ENCODE results near the gene CEP135. TPM values are rescaled to one million over a fixed set of nuclear protein-coding genes. Genes with fewer than 3 reads are reported as not detected.

CEP135 gene
- 10.4 TPM for polyA plus RNA-seq (2013, experiment 1 of 2)
- polyA plus RNA-seq (2013, experiment 2 of 2) = 10.8 TPM

GRCh38 chr4:55948726-55949481 is at the start of gene CEP135:
TSS of gene CEP135 (plus strand) at chr4:55948945. CDS start at chr4:55952131, 3,186 bp downstream.
- Histone ChIP-seq H2BK12ac (ENCODE audit: low read length) (no peak within 1 kb of the TSS), H3K27ac (replicated peaks; ENCODE audit: low read length) (peak within 1 kb of the TSS; percentile 94), H4K8ac (ENCODE audit: low read depth, low read length) (no peak within 1 kb of the TSS), H3K23ac (ENCODE audit: low read depth, low read length, poor library complexity) (peak within 1 kb of the TSS; percentile 87), H2BK5ac (ENCODE audit: low read length) (peak within 1 kb of the TSS; percentile 96), H3K4me1 (ENCODE audit: control insufficient read depth in 2 of 2, insufficient read depth in 1 of 2, low read depth in 1 of 2, low read length in 2 of 2) (peaks cover 2 to 4% of the 10 kb centered on the region in 2 donors), H3K18ac (ENCODE audit: low read length) (peak within 1 kb of the TSS; percentile 96), H3K79me1 (ENCODE audit: low read depth, low read length) (no peaks in the 10 kb centered on the region), H2AFZ (ENCODE audit: low read length) (peak within 1 kb of the TSS; percentile 97), H4K91ac (ENCODE audit: low read depth, low read length, poor library complexity) (no peak within 1 kb of the TSS), H3K9ac (ENCODE audit: low read depth, low read length, poor library complexity) (peak within 1 kb of the TSS; percentile 89), H3K4me3 (ENCODE audit: low read length in 2 of 2) (peak within 1 kb of the TSS; percentile 66 to 92), H3K4ac (ENCODE audit: low read length) (no peak within 1 kb of the TSS), H3K9me3 (replicated peaks in 1 of 2; ENCODE audit: control insufficient read depth in 2 of 2, insufficient read depth in 1 of 2, low read depth in 1 of 2, low read length in 2 of 2) (peaks cover 0 to 11% of the 10 kb centered on the region in 2 donors), H2AK5ac (ENCODE audit: low read depth, low read length) (no peak within 1 kb of the TSS), H3K4me2 (ENCODE audit: insufficient read depth, low read length, poor library complexity, severe bottlenecking) (peak within 1 kb of the TSS; percentile 61), H3K36me3 (replicated peaks in 1 of 2; ENCODE audit: control insufficient read depth in 2 of 2, insufficient read depth in 2 of 2, low read length in 2 of 2) (peaks cover 1 to 22% of the 10 kb centered on the region in 2 donors), H2BK120ac (ENCODE audit: low read depth, low read length) (no peak within 1 kb of the TSS), H3K27me3 (ENCODE audit: control insufficient read depth in 3 of 3, insufficient read depth in 3 of 3, low read depth in 1 of 3, low read length in 3 of 3) (peaks cover 0 to under 1% (median 0%) of the 10 kb centered on the region in 3 experiments), H3K14ac (ENCODE audit: low read length) (peak within 1 kb of the TSS; percentile 73), H2BK15ac (ENCODE audit: low read length) (no peak within 1 kb of the TSS)
- peak; percentile 94 for DNase-seq (ENCODE audit: low spot score)
- WGBS, 2 donors (ENCODE audit: extremely low coverage in 2 of 2, insufficient read length in 2 of 2, insufficient replicate concordance in 1 of 2) = no CpG with 5 or more reads among the region's 77 CpGs

DNA sequence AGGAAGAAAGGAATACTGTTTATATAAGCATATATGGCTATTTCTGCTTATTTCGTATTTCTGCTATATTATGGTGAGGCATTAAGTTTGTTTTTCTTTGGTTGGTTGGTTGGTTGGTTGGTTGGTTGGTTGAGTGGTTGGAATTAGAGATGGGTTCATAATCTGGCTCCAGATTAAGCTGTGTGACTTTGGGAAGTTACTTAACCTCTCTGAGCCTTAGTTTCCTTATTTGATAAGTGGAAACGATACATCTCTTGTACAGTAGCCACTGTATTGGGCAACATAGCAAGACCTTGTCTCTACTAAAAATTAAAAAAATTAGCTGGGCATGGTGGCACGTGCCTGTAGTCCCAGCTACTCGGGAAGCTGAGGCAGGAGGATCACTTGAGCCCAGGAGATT is 46.1 kb upstream of the CEP135 start:
- H3K4me3 ChIP-seq (ENCODE audit: low read length in 2 of 2) = no peak overlapping the region
- no peak for DNase-seq (ENCODE audit: low spot score)
- H2BK5ac ChIP-seq (ENCODE audit: low read length) = no peak overlapping the region
- WGBS, 2 donors (ENCODE audit: extremely low coverage in 2 of 2, insufficient read length in 2 of 2, insufficient replicate concordance in 1 of 2) = no CpG with 5 or more reads among the region's 4 CpGs
- H3K4me2 ChIP-seq (ENCODE audit: insufficient read depth, low read length, poor library complexity, severe bottlenecking) = no peak overlapping the region
- H3K36me3 ChIP-seq (replicated peaks in 1 of 2; ENCODE audit: control insufficient read depth in 2 of 2, insufficient read depth in 2 of 2, low read length in 2 of 2) = peaks cover 0 to 81% of the 10 kb centered on the region in 2 donors
- H3K9ac ChIP-seq (ENCODE audit: low read depth, low read length, poor library complexity) = no peak overlapping the region
- H2BK12ac ChIP-seq (ENCODE audit: low read length) = no peak overlapping the region
- no peak overlapping the region for H4K91ac ChIP-seq (ENCODE audit: low read depth, low read length, poor library complexity)
- H2AK5ac ChIP-seq (ENCODE audit: low read depth, low read length) = no peak overlapping the region
- H3K4ac ChIP-seq (ENCODE audit: low read length) = no peak overlapping the region
- no peak overlapping the region for H2BK15ac ChIP-seq (ENCODE audit: low read length)
- H2BK120ac ChIP-seq (ENCODE audit: low read depth, low read length) = no peak overlapping the region
- H3K27ac ChIP-seq (replicated peaks; ENCODE audit: low read length) = no peak overlapping the region
- no peaks in the 10 kb centered on the region for H3K9me3 ChIP-seq (replicated peaks in 1 of 2; ENCODE audit: control insufficient read depth in 2 of 2, insufficient read depth in 1 of 2, low read depth in 1 of 2, low read length in 2 of 2)
- no peak overlapping the region for H4K8ac ChIP-seq (ENCODE audit: low read depth, low read length)
- no peaks in the 10 kb centered on the region for H3K79me1 ChIP-seq (ENCODE audit: low read depth, low read length)
- H3K18ac ChIP-seq (ENCODE audit: low read length) = no peak overlapping the region
- no peak overlapping the region for H2AFZ ChIP-seq (ENCODE audit: low read length)
- no peaks in the 10 kb centered on the region for H3K27me3 ChIP-seq (ENCODE audit: control insufficient read depth in 3 of 3, insufficient read depth in 3 of 3, low read depth in 1 of 3, low read length in 3 of 3)
- H3K23ac ChIP-seq (ENCODE audit: low read depth, low read length, poor library complexity) = no peak overlapping the region
- no peak overlapping the region for H3K14ac ChIP-seq (ENCODE audit: low read length)
- no peaks in the 10 kb centered on the region for H3K4me1 ChIP-seq (ENCODE audit: control insufficient read depth in 2 of 2, insufficient read depth in 1 of 2, low read depth in 1 of 2, low read length in 2 of 2)

- Histone ChIP-seq H3K4me1 (ENCODE audit: control insufficient read depth in 2 of 2, insufficient read depth in 1 of 2, low read depth in 1 of 2, low read length in 2 of 2) (no peaks in the 10 kb centered on the region), H2AFZ (ENCODE audit: low read length) (no peak overlapping the region), H2BK12ac (ENCODE audit: low read length) (no peak overlapping the region), H2BK15ac (ENCODE audit: low read length) (no peak overlapping the region), H3K36me3 (replicated peaks in 1 of 2; ENCODE audit: control insufficient read depth in 2 of 2, insufficient read depth in 2 of 2, low read length in 2 of 2) (peaks cover 0 to 72% of the 10 kb centered on the region in 2 donors), H3K4me2 (ENCODE audit: insufficient read depth, low read length, poor library complexity, severe bottlenecking) (no peak overlapping the region), H3K4me3 (ENCODE audit: low read length in 2 of 2) (no peak overlapping the region), H3K9me3 (replicated peaks in 1 of 2; ENCODE audit: control insufficient read depth in 2 of 2, insufficient read depth in 1 of 2, low read depth in 1 of 2, low read length in 2 of 2) (no peaks in the 10 kb centered on the region), H3K4ac (ENCODE audit: low read length) (no peak overlapping the region), H3K9ac (ENCODE audit: low read depth, low read length, poor library complexity) (no peak overlapping the region), H3K23ac (ENCODE audit: low read depth, low read length, poor library complexity) (no peak overlapping the region), H3K27ac (replicated peaks; ENCODE audit: low read length) (no peak overlapping the region), H2BK5ac (ENCODE audit: low read length) (no peak overlapping the region), H2AK5ac (ENCODE audit: low read depth, low read length) (no peak overlapping the region), H3K14ac (ENCODE audit: low read length) (no peak overlapping the region), H3K27me3 (ENCODE audit: control insufficient read depth in 3 of 3, insufficient read depth in 3 of 3, low read depth in 1 of 3, low read length in 3 of 3) (no peaks in the 10 kb centered on the region), H3K18ac (ENCODE audit: low read length) (no peak overlapping the region), H4K91ac (ENCODE audit: low read depth, low read length, poor library complexity) (no peak overlapping the region), H4K8ac (ENCODE audit: low read depth, low read length) (no peak overlapping the region), H2BK120ac (ENCODE audit: low read depth, low read length) (no peak overlapping the region), H3K79me1 (ENCODE audit: low read depth, low read length) (no peaks in the 10 kb centered on the region)
- DNase-seq (ENCODE audit: low spot score) = no peak
Measured at GRCh38 chr4:55903577-55903976, 45.2 kb upstream of the CEP135 start.

DNA sequence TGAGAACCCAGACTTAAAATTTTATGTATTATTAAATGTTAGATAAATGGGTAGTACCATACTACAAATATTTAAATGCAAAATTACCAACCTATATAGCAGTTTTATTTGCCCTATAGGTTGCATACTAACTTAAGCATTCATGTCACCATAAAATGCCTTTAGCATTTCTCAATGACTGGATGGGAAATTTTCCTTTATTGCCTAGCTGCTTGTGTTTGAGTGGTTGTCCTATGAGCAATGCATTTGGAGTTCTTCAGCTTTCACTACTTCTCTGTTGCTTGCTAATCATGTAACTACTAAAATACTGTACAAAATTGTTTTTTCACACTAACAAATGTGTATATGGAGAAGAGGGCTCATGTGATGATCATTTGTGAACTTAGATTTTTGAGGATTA is 44.2 kb upstream of the CEP135 start:
- H4K8ac ChIP-seq (ENCODE audit: low read depth, low read length) = no peak overlapping the region
- H4K91ac ChIP-seq (ENCODE audit: low read depth, low read length, poor library complexity) = no peak overlapping the region
- H2BK120ac ChIP-seq (ENCODE audit: low read depth, low read length) = no peak overlapping the region
- no peak overlapping the region for H3K27ac ChIP-seq (replicated peaks; ENCODE audit: low read length)
- H3K79me1 ChIP-seq (ENCODE audit: low read depth, low read length) = no peaks in the 10 kb centered on the region
- H3K4me3 ChIP-seq (ENCODE audit: low read length in 2 of 2) = no peak overlapping the region
- no peak overlapping the region for H2BK12ac ChIP-seq (ENCODE audit: low read length)
- H2BK15ac ChIP-seq (ENCODE audit: low read length) = no peak overlapping the region
- H3K36me3 ChIP-seq (replicated peaks in 1 of 2; ENCODE audit: control insufficient read depth in 2 of 2, insufficient read depth in 2 of 2, low read length in 2 of 2) = peaks cover 0 to 63% of the 10 kb centered on the region in 2 donors
- H3K23ac ChIP-seq (ENCODE audit: low read depth, low read length, poor library complexity) = no peak overlapping the region
- H3K4me1 ChIP-seq (ENCODE audit: control insufficient read depth in 2 of 2, insufficient read depth in 1 of 2, low read depth in 1 of 2, low read length in 2 of 2) = no peaks in the 10 kb centered on the region
- no peak overlapping the region for H3K4ac ChIP-seq (ENCODE audit: low read length)
- no peak overlapping the region for H2BK5ac ChIP-seq (ENCODE audit: low read length)
- H3K4me2 ChIP-seq (ENCODE audit: insufficient read depth, low read length, poor library complexity, severe bottlenecking) = no peak overlapping the region
- DNase-seq (ENCODE audit: low spot score) = no peak
- no peak overlapping the region for H2AK5ac ChIP-seq (ENCODE audit: low read depth, low read length)
- no peak overlapping the region for H3K18ac ChIP-seq (ENCODE audit: low read length)
- no peak overlapping the region for H3K14ac ChIP-seq (ENCODE audit: low read length)
- H3K9ac ChIP-seq (ENCODE audit: low read depth, low read length, poor library complexity) = no peak overlapping the region
- no peaks in the 10 kb centered on the region for H3K27me3 ChIP-seq (ENCODE audit: control insufficient read depth in 3 of 3, insufficient read depth in 3 of 3, low read depth in 1 of 3, low read length in 3 of 3)
- H2AFZ ChIP-seq (ENCODE audit: low read length) = no peak overlapping the region
- no peaks in the 10 kb centered on the region for H3K9me3 ChIP-seq (replicated peaks in 1 of 2; ENCODE audit: control insufficient read depth in 2 of 2, insufficient read depth in 1 of 2, low read depth in 1 of 2, low read length in 2 of 2)

Measured in neuronal stem cell (in vitro differentiated cells).